NCI-H446 treated with DMSO at 0.1 percent for 48 hours (cell line): ENCODE measurements around the gene LRRC74A.
A peak's percentile ranks its signal among the peaks of the same experiment; 100 is the strongest.

Experiments
- DNase-seq: peaks from one replicate; lab custom pipeline; 2025; lab: John Stamatoyannopoulos, UW

LRRC74A gene

GRCh38 chr14:76848879-76849278 lies 22.7 kb downstream of the LRRC74A start:
- no peak for DNase-seq

GRCh38 chr14:76855066-76855465 lies 28.9 kb downstream of the LRRC74A start:
- no peak for DNase-seq

GRCh38 chr14:76856769-76857168 lies 30.6 kb downstream of the LRRC74A start:
- DNase-seq: no peak

- no peak for DNase-seq
Measured at GRCh38 chr14:76861574-76862255, 35.5 kb downstream of the LRRC74A start.

- no peak for DNase-seq
Measured at GRCh38 chr14:76862546-76863282, 36.5 kb downstream of the LRRC74A start.

- DNase-seq: no peak
Measured at GRCh38 chr14:76863724-76864407, 37.7 kb downstream of the LRRC74A start.

- no peak for DNase-seq
Measured at GRCh38 chr14:76866456-76866855, 40.2 kb downstream of the LRRC74A start.

GRCh38 chr14:76867516-76868453 lies 41.6 kb downstream of the LRRC74A start:
- DNase-seq: no peak

- DNase-seq: no peak
Measured at GRCh38 chr14:76868454-76869170, 42.4 kb downstream of the LRRC74A start.

GRCh38 chr14:76870166-76870565 lies 44.0 kb downstream of the LRRC74A start:
- DNase-seq: no peak

GRCh38 chr14:76872796-76873432 lies 46.7 kb downstream of the LRRC74A start:
- DNase-seq: no peak

GRCh38 chr14:76874734-76875133 lies 48.5 kb downstream of the LRRC74A start:
- DNase-seq: no peak

- peak; percentile 33 for DNase-seq
Measured at GRCh38 chr14:76876076-76876475, 49.9 kb downstream of the LRRC74A start.

- no peak for DNase-seq
Measured at GRCh38 chr14:76877871-76878270, 51.7 kb downstream of the LRRC74A start.

GRCh38 chr14:76880449-76880848 lies 54.2 kb downstream of the LRRC74A start:
- DNase-seq: no peak

GRCh38 chr14:76881348-76881747 lies 55.1 kb downstream of the LRRC74A start:
- no peak for DNase-seq

- no peak for DNase-seq
Measured at GRCh38 chr14:76882651-76883050, 56.4 kb downstream of the LRRC74A start.

GRCh38 chr14:76883447-76883846 lies 57.2 kb downstream of the LRRC74A start:
- no peak for DNase-seq

GRCh38 chr14:76884394-76884793 lies 58.2 kb downstream of the LRRC74A start:
- no peak for DNase-seq

GRCh38 chr14:76884853-76885276 lies 58.7 kb downstream of the LRRC74A start:
- no peak for DNase-seq

- DNase-seq: no peak
Measured at GRCh38 chr14:76887191-76887590, 61.0 kb downstream of the LRRC74A start.
